Measurements from ENCODE around the gene PDE2A.

The PDE2A gene

DNA sequence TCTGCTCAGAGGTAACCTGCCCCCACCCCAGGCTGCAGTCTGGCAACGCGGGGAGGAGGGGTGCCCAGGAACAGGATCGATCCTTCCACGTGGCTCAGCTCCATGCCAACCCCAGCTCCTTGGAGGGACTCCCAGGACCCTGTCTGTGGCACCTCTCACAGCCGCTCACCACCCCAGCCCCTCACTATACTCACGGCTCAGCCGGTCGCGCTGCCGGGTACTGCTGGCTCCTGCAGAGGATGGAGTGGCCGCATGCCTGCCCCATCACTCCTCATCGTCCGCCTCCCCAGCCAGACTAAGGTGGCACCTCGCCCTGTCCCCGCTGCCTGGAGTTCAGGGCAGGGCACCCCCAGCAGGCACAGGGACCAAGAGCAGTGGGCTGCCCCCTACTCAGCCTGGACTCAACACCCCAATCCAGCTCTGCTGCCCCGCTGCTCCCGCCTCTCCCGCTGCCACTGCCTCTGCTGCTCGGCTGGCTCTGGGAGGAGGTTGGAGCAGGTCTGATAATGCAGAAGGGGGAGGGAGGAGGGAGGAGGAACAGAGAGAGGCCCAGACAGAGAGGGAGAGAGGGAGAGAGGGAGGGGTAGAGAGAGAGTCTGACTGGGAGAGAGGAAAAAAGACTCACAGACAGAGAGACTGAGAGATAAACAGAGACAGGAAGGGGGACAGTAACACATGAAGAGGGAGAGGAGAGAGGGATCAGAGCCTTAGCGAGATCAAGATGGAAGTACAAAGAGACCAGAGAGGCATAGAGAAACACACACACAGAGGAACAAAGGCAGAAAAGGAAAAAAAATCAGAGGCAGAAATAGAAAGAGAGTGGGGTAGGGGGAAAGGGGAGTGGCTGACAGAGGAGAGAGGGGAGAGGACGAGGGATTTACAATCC is at the start of gene PDE2A:
Gene PDE2A, minus strand, starts transcription at position 480 of the 886 bp plus-strand sequence. Its CDS starts 215 bp downstream, at position 265.
- no peak for DNase-seq

- DNase-seq, result no peak
These were observed 49.3 kb upstream of the PDE2A start for GRCh38 chr11:72723508-72723907.

DNA sequence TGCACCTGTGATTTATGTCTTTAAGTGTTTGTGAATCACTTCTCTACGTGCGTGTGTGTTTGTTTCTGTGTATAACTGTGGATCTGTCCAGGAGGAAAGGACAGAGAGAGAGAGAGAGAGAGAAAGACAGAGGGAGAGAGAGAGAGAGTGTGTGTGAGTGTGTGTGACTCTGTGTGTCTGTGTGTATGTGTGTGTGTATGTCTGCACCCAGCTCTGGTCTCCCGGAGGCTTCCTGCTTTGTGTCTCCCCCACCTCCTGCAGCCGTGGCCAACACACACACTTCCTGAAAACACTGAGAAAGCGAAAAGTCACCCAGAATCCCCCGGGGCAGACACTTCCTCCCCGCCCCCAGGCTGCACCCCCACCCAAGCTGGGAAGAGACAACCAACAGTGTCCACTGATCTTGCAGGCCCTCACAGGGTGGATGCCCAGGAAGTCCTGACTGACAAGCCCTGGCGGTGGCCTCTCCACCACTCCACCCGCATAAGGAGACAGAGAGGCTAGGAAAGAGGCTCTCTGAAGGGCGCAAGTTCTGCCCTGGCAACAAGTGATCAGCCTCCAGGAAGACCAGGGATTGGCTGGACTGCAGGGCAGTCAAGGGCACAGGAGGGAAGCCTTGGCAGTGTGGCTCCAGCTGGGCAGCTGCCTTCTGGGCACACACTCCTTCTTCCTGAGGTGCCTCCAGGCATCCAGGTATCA is 48.0 kb upstream of the PDE2A start:
- peak; percentile 48 for DNase-seq

GRCh38 chr11:72721689-72722049 is 47.4 kb upstream of the PDE2A start:
- no peak for DNase-seq

GRCh38 chr11:72721276-72721675 is 47.1 kb upstream of the PDE2A start:
- no peak for DNase-seq

GRCh38 chr11:72720784-72721183 is 46.6 kb upstream of the PDE2A start:
- DNase-seq, result no peak

GRCh38 chr11:72720047-72720446 is 45.8 kb upstream of the PDE2A start:
- no peak for DNase-seq

DNA sequence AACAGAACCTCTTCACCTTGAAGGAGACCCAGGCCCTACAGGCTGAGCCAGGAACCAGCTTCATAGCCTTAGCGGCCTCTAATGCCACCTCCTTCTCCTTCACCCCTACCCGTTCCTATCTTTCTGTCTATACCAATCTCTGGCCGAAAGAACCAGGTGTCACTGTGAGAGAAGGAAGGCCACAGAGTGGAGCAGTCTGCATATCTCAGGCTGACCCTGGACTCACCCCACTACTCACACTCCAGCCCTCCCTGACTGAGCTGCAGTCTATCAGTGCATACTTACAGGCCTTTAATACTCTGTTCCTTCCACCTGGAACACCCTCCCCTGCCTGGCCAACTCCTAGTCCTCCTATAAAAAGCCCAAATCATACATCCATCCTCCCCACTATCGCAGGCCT is 45.3 kb upstream of the PDE2A start:
- no peak for DNase-seq

DNA sequence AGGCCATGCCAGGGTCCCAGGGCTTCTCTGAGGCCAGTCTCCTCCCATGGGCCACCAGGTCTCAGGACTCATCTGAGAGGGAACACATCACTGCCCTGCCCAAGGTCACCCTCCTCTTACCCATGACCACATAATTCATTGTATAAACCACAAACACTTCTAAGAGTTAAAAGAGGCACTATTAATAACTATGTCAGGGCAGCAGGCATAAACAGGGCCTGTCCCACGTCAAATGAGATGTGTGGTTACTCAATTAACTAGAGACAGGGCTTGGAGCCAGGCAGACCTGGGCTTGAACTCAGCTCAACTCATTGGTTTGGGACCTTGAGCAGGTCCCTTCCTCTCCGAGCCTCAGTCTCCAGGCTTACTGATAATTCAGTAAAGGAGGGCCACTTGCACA is 44.9 kb upstream of the PDE2A start:
- no peak for DNase-seq

DNA sequence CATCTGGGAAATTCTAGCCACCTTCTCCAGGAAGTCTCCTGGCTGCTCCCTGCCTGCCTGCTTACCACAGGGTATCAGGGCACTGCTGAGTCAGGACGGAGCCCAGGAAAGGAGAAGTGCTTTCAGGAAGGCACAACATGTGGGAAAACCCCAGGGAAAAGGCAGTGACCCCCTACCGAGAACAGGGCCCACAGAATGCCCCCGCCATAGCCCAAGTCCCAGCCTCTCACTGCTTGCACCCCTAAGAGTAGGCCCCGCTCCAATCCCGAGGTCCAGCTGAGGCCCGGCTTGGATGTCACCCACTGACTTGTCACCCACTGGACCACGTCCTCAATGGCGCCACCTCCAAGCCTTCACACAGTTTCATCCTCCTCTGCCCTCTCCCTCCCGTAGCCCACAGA is 43.9 kb upstream of the PDE2A start:
- no peak for DNase-seq

DNA sequence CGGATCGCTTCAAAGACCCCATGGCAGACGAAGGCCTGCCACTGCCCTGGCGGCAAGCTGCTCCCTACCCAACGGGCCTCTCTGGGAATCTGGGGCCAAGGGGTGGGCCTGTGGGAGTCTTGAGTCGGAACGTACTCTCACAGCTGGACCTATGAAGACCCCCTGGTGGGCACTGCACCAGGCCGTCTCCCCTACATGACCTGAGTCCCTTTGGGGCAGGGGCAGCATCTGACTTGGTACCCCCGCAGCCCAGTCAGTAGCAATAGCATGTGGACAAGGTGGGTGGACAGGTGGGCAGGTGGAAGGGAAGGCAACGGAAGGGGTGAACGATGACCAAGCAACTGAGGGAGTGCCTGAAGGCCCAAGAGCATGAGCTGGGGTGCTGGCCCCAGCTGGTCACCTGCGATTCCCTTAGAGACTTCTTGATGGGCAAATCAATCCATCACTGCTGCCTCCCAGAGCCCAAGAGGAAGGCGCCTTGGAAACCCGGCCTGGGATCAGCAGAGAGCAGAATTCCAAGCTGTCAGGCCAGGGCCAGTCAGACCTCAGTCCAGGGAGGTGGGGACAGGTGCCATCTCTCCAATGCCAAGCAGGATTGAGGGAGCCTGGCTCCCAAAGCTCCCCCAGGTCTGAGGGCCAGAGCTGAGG is 42.7 kb upstream of the PDE2A start:
- DNase-seq, result no peak

- peak; percentile 31 for DNase-seq
These were observed 42.1 kb upstream of the PDE2A start for GRCh38 chr11:72716290-72716689.

GRCh38 chr11:72712841-72713240 is 38.6 kb upstream of the PDE2A start:
- DNase-seq, result no peak

GRCh38 chr11:72712168-72712751 is 38.0 kb upstream of the PDE2A start:
- no peak for DNase-seq

DNA sequence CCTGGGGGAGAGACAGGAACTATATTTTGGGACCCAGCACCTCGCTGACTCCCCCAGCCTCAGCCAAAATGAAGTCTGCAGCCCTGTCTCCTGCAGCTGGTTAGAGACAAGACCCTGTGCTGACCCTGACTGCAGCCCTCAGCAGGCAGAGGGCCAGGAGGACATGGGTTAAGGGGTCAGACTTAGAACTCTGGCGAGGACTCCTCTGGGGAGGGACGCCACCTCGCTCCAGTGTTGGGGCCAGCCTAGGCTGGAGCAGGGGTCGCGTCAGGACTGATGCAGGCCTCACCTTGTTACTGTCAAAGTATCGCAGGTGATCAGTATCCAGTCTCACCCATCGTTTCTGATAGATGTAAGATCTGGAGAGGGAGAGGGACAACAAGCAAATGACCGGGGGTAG is 36.9 kb upstream of the PDE2A start:
- no peak for DNase-seq

GRCh38 chr11:72710278-72710677 is 36.1 kb upstream of the PDE2A start:
- no peak for DNase-seq

DNA sequence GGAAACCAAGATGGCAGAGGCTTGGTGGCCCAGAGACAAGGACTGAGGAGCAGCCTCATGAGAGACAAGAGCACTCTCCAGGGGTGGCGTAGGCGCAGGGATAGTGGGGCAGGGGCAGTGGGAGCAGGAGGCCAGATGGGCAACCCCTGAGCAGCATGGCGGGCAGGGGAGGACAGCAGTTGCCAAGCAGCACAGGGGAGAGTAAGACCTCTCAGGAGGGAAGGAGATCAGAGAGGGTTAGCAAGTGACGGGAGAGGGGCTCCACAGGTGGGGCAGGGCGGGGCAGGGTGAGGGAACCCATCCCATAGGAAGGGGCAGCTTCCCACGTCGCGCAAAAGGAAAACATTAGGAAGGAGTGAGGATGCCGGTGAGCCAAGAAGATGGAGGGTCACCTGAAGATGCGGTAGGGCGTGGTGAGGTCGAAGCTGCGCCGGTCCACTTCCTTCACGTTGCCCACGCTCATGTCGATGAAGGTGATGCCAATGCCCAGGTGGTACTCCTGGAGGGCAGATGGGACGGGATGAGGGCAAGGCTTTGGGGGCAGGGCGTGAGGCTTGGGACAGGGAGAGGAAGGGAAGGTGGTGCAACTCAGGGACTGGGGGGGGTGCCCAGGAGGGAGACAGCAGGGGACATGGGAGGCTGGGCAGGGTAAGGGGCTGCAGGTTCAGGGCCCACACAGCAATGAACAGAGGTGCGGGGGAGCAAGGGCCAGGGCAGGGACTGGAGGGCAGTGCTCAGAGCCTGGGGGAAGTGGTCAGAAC is 35.4 kb upstream of the PDE2A start:
- no peak for DNase-seq

GRCh38 chr11:72707032-72707431 is 32.8 kb upstream of the PDE2A start:
- DNase-seq, result no peak

- no peak for DNase-seq
These were observed 32.4 kb upstream of the PDE2A start for GRCh38 chr11:72706579-72706978.

- no peak for DNase-seq
These were observed 31.5 kb upstream of the PDE2A start for GRCh38 chr11:72705442-72706365.

DNA sequence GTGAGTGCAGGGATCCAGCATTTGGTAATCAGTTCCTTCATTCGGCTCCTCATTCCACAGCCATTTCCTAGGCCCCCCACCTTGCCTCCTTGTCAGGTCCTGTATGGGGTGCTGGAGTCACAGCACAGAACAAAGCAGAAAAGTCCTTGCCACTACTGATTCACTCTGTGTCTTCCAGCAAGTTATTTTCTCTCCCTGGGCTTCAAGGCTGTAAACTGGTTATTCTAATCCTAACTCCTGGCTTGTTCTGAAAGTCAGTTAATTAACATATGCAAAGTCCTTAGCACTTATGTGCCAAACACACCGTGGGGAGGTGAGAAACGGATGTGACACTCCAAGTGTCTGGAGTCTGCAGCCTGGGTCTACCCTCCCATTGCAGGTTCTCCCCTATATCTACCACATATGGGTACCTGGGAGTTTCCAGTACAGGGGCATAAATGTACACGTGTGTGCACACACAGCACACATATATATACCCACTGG is 30.6 kb upstream of the PDE2A start:
- DNase-seq, result no peak
